WERI-Rb-1 (cell line): ENCODE results near the gene RCBTB2.

Experiments
- DNase-seq: peaks from one replicate; pipeline ENCODE4 v3.0.0-alpha.2; 2020
- H3K27ac ChIP-seq: fragments of 250-450 bp; sonication (Bioruptor Pico); 2 replicates; pipeline ENCODE4 v1.5.1; 2020; ENCODE audit warnings: mild to moderate bottlenecking, moderate library complexity
- H3K27me3 ChIP-seq: fragments of 250-450 bp; sonication (Bioruptor Pico); 2 replicates; pipeline ENCODE4 v1.5.1; 2021; ENCODE audit warnings: mild to moderate bottlenecking, low read depth, moderate library complexity; ENCODE audit not compliant: insufficient read depth, severe bottlenecking
- H3K36me3 ChIP-seq: fragments of 250-450 bp; sonication (Bioruptor Pico); 2 replicates; pipeline ENCODE4 v1.5.1; 2020; ENCODE audit warnings: mild to moderate bottlenecking, moderate library complexity
- H3K4me3 ChIP-seq: 2 replicates; pipeline ENCODE4 v1.5.1; 2011; ENCODE audit warnings: low read depth, mild to moderate bottlenecking, control low read depth, low read length
- H3K9me3 ChIP-seq: fragments of 250-450 bp; sonication (Bioruptor Pico); 2 replicates; pipeline ENCODE4 v1.5.1; 2021; ENCODE audit warnings: mild to moderate bottlenecking, moderate library complexity; ENCODE audit not compliant: severe bottlenecking
- CTCF ChIP-seq: IDR thresholded peaks from 2 replicates; pipeline ENCODE4 v1.5.1; 2011; ENCODE audit warnings: low read depth, mild to moderate bottlenecking, control low read depth, inconsistent platforms, low read length

Gene RCBTB2

GRCh38 chr13:48545608-48546007 is 12.7 kb upstream of the RCBTB2 start:
- DNase-seq, result no peak
- Histone ChIP-seq H3K27ac (no peak overlapping the region), H3K36me3 (no peaks in the 10 kb centered on the region), H3K27me3 (no peaks in the 10 kb centered on the region), H3K9me3 (no peaks in the 10 kb centered on the region), H3K4me3 (no peak overlapping the region)
- TF ChIP-seq CTCF, result no peak

- H3K9me3 ChIP-seq, result no peaks in the 10 kb centered on the region
- no peak for TF ChIP-seq CTCF
- no peaks in the 10 kb centered on the region for H3K36me3 ChIP-seq
- no peak overlapping the region for H3K27ac ChIP-seq
- no peaks in the 10 kb centered on the region for H3K27me3 ChIP-seq
- no peak overlapping the region for H3K4me3 ChIP-seq
- no peak for DNase-seq
Observed at GRCh38 chr13:48542581-48543341, 9.9 kb upstream of the RCBTB2 start.

GRCh38 chr13:48542138-48542537 is 9.3 kb upstream of the RCBTB2 start:
- H3K27me3 ChIP-seq, result no peaks in the 10 kb centered on the region
- no peak overlapping the region for H3K27ac ChIP-seq
- no peak for TF ChIP-seq CTCF
- no peak for DNase-seq
- no peak overlapping the region for H3K4me3 ChIP-seq
- no peaks in the 10 kb centered on the region for H3K9me3 ChIP-seq
- no peaks in the 10 kb centered on the region for H3K36me3 ChIP-seq

GRCh38 chr13:48539550-48539949 is 6.7 kb upstream of the RCBTB2 start:
- no peak for TF ChIP-seq CTCF
- no peak for DNase-seq
- H3K27ac ChIP-seq, result no peak overlapping the region
- no peaks in the 10 kb centered on the region for H3K36me3 ChIP-seq
- H3K4me3 ChIP-seq, result no peak overlapping the region
- no peaks in the 10 kb centered on the region for H3K27me3 ChIP-seq
- H3K9me3 ChIP-seq, result no peaks in the 10 kb centered on the region

GRCh38 chr13:48536621-48537250 is 3.9 kb upstream of the RCBTB2 start:
- Histone ChIP-seq H3K27ac (no peak overlapping the region), H3K9me3 (no peaks in the 10 kb centered on the region), H3K4me3 (no peak overlapping the region), H3K27me3 (no peaks in the 10 kb centered on the region), H3K36me3 (no peaks in the 10 kb centered on the region)
- TF ChIP-seq CTCF, result no peak
- DNase-seq, result no peak
